ENCODE measurements around the gene PRSS53.

GRCh38 chr16:31130336-31130891 is 41.7 kb upstream of the PRSS53 start:
- TF ChIP-seq TAF1 (conservative IDR thresholded peaks at IDR 0.05), result no peak
- no peak for TF ChIP-seq CTCF (IDR thresholded peaks at IDR 0.05; ENCODE audit: low read depth, low read length, missing input control)
- no peak for TF ChIP-seq GABPA (IDR thresholded peaks at IDR 0.05 in 1 of 2, conservative IDR thresholded peaks at IDR 0.05 in 1 of 2)
- TF ChIP-seq MAX (IDR thresholded peaks at IDR 0.05), result no peak
- TF ChIP-seq ZBTB33 (IDR thresholded peaks at IDR 0.05), result no peak
- no peak for TF ChIP-seq REST (IDR thresholded peaks at IDR 0.05)
- TF ChIP-seq JUND (IDR thresholded peaks at IDR 0.05), result no peak
- no peak for TF ChIP-seq RXRA (IDR thresholded peaks at IDR 0.05)
- no peak for TF ChIP-seq SP1 (IDR thresholded peaks at IDR 0.05)
- TF ChIP-seq RAD21 (IDR thresholded peaks at IDR 0.05), result no peak

Measured in liver (tissue), 3 donors.